Epithelial cell of prostate (primary cell): ENCODE results near the gene OSBPL8.
A peak's percentile ranks its signal among the peaks of the same experiment; 100 is the strongest.
"Not testable (repeated sequence)": the region's sequence is repeated elsewhere in the genome, so short reads cannot be mapped to it uniquely, and the experiment has no call there.

Experiments
- DNase-seq: peaks from one replicate; pipeline ENCODE4 v3.0.0-alpha.2; 2011; ENCODE audit warnings: low read depth, low spot score
- H3K27ac ChIP-seq: fragments of 450-650 bp; 2 replicates; pipeline ENCODE4 v1.5.1; 2017; ENCODE audit warnings: mild to moderate bottlenecking

The OSBPL8 gene

GRCh38 chr12:76384560-76384959 lies 175.0 kb downstream of the OSBPL8 start:
- H3K27ac ChIP-seq = no peak overlapping the region

GRCh38 chr12:76383988-76384387 lies 175.6 kb downstream of the OSBPL8 start:
- no peak for DNase-seq
- no peak overlapping the region for H3K27ac ChIP-seq

More at GRCh38 chr12:76384560-76384959, 175.0 kb downstream of the OSBPL8 start:
- DNase-seq = no peak

GRCh38 chr12:76379261-76379660 lies 180.3 kb downstream of the OSBPL8 start:
- DNase-seq = no peak
- H3K27ac ChIP-seq = no peak overlapping the region

GRCh38 chr12:76376876-76377275 lies 182.7 kb downstream of the OSBPL8 start:
- DNase-seq, H3K27ac ChIP-seq: not testable (repeated sequence)

GRCh38 chr12:76375939-76376338 lies 183.6 kb downstream of the OSBPL8 start:
- H3K27ac ChIP-seq = peak overlapping the region; percentile 10
- DNase-seq = no peak

GRCh38 chr12:76375470-76375869 lies 184.1 kb downstream of the OSBPL8 start:
- peak overlapping the region; percentile 10 for H3K27ac ChIP-seq
- DNase-seq = no peak

GRCh38 chr12:76374386-76375020 lies 185.1 kb downstream of the OSBPL8 start:
- no peak for DNase-seq
- H3K27ac ChIP-seq = peak overlapping the region; percentile 10

- DNase-seq = no peak
- H3K27ac ChIP-seq = no peak overlapping the region
Observed at GRCh38 chr12:76368230-76368629, 191.3 kb downstream of the OSBPL8 start.

GRCh38 chr12:76366163-76366562 lies 193.4 kb downstream of the OSBPL8 start:
- DNase-seq = no peak
- no peak overlapping the region for H3K27ac ChIP-seq

- not testable (repeated sequence) for H3K27ac ChIP-seq, DNase-seq
Observed at GRCh38 chr12:76364131-76364530, 195.4 kb downstream of the OSBPL8 start.

- H3K27ac ChIP-seq = no peak overlapping the region
- DNase-seq = no peak
Observed at GRCh38 chr12:76360316-76360715, 199.3 kb downstream of the OSBPL8 start.

- DNase-seq = no peak
- H3K27ac ChIP-seq = no peak overlapping the region
Observed at GRCh38 chr12:76356071-76356470, 203.5 kb downstream of the OSBPL8 start.

GRCh38 chr12:76348079-76348901 lies 211.3 kb downstream of the OSBPL8 start, which contains the start of gene BBS10:
TSS of gene BBS10 (minus strand) at chr12:76348415. CDS start at chr12:76348358, 57 bp downstream.
- DNase-seq = peak; percentile 44
- peak within 1 kb of the TSS; percentile 74 for H3K27ac ChIP-seq

- no peak for DNase-seq
- peak overlapping the region; percentile 74 for H3K27ac ChIP-seq
Observed at GRCh38 chr12:76346798-76347420, 212.7 kb downstream of the OSBPL8 start.

- DNase-seq = no peak
- no peak overlapping the region for H3K27ac ChIP-seq
Observed at GRCh38 chr12:76346236-76346635, 213.3 kb downstream of the OSBPL8 start.

GRCh38 chr12:76345569-76345968 lies 214.0 kb downstream of the OSBPL8 start:
- DNase-seq = no peak
- H3K27ac ChIP-seq = no peak overlapping the region

- peak overlapping the region; percentile 12 for H3K27ac ChIP-seq
- no peak for DNase-seq
Observed at GRCh38 chr12:76341436-76342030, 218.0 kb downstream of the OSBPL8 start.

- DNase-seq = no peak
- H3K27ac ChIP-seq = peak overlapping the region; percentile 12
Observed at GRCh38 chr12:76340680-76341435, 218.7 kb downstream of the OSBPL8 start.

- H3K27ac ChIP-seq = no peak overlapping the region
- no peak for DNase-seq
Observed at GRCh38 chr12:76337583-76337982, 222.0 kb downstream of the OSBPL8 start.

GRCh38 chr12:76332606-76333005 lies 227.0 kb downstream of the OSBPL8 start:
- no peak for DNase-seq
- H3K27ac ChIP-seq = no peak overlapping the region
